ENCODE results near the gene AHNAK.

- TF ChIP-seq, protein P1, sequence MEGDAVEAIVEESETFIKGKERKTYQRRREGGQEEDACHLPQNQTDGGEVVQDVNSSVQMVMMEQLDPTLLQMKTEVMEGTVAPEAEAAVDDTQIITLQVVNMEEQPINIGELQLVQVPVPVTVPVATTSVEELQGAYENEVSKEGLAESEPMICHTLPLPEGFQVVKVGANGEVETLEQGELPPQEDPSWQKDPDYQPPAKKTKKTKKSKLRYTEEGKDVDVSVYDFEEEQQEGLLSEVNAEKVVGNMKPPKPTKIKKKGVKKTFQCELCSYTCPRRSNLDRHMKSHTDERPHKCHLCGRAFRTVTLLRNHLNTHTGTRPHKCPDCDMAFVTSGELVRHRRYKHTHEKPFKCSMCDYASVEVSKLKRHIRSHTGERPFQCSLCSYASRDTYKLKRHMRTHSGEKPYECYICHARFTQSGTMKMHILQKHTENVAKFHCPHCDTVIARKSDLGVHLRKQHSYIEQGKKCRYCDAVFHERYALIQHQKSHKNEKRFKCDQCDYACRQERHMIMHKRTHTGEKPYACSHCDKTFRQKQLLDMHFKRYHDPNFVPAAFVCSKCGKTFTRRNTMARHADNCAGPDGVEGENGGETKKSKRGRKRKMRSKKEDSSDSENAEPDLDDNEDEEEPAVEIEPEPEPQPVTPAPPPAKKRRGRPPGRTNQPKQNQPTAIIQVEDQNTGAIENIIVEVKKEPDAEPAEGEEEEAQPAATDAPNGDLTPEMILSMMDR (IDR thresholded peaks at IDR 0.05; ENCODE audit: insufficient read depth, low read length): no peak
- TF ChIP-seq REST (IDR thresholded peaks at IDR 0.05; ENCODE audit: insufficient replicate concordance, low read depth) (no peak), GABPA (IDR thresholded peaks at IDR 0.05; ENCODE audit: low read depth) (no peak)
Observed at GRCh38 chr11:62546244-62546928, at the start of gene AHNAK.
